HFFc6 (cell line): ENCODE measurements around the gene CHFR. TPM values are rescaled to one million over a fixed set of nuclear protein-coding genes. Genes with fewer than 3 reads are reported as not detected.
"Not testable (repeated sequence)": the region's sequence is repeated elsewhere in the genome, so short reads cannot be mapped to it uniquely, and the experiment has no call there.

ENCODE experiments used
- DNase-seq: peaks from one replicate; pipeline ENCODE4 v3.0.0-alpha.2; 2018
- H3K27ac Mint-ChIP-seq: 2 replicates; pipeline ENCODE4 v1.8.0; 2020; ENCODE audit warnings: mild to moderate bottlenecking, mixed read lengths
- H3K27me3 Mint-ChIP-seq: 2 replicates; pipeline ENCODE4 v1.8.0; 2021; ENCODE audit warnings: mild to moderate bottlenecking, moderate library complexity, mixed read lengths; ENCODE audit not compliant: insufficient read depth
- H3K36me3 Mint-ChIP-seq: 2 replicates; pipeline ENCODE4 v1.8.0; 2021; ENCODE audit warnings: low read depth, mixed read lengths
- H3K4me1 Mint-ChIP-seq: 2 replicates; pipeline ENCODE4 v1.8.0; 2020; ENCODE audit warnings: low read depth, mixed read lengths
- H3K4me3 Mint-ChIP-seq: 2 replicates; pipeline ENCODE4 v1.8.0; 2020; ENCODE audit warnings: mild to moderate bottlenecking, moderate library complexity, mixed read lengths
- H3K9me3 Mint-ChIP-seq: 2 replicates; pipeline ENCODE4 v1.8.0; 2020; ENCODE audit warnings: mild to moderate bottlenecking, mixed read lengths
- CTCF ChIP-seq: fragments of 200-600 bp; sonication (generic); IDR thresholded peaks from 2 replicates; pipeline ENCODE4 v1.5.0; 2021; ENCODE audit warnings: antibody characterized with exemption, mild to moderate bottlenecking
- total RNA-seq, 6 experiments: library from RNA; stranded (reverse); fragmentation: NEBNext Ultra II Directional; extraction: Animal tissue kit (Norgen Biotek cat#: 25700); gene quantifications; 2 replicates in 1 of 6; 3 replicates in 5 of 6; pipeline ENCODE4 v1.2.3, GENCODE V29; 2021

CHFR gene
- total RNA-seq, 6 experiments from 2014 or later, result 23.1 to 30.0 (median 26.2) TPM

- no peak for DNase-seq
- Mint-ChIP-seq H3K27me3 (peaks cover 6% of the 10 kb centered on the region), H3K9me3 (no peaks in the 10 kb centered on the region), H3K36me3 (peaks cover 45% of the 10 kb centered on the region), H3K27ac (no peak overlapping the region), H3K4me1 (no peaks in the 10 kb centered on the region), H3K4me3 (no peak overlapping the region)
- no peak for TF ChIP-seq CTCF
Observed at GRCh38 chr12:132801741-132802140, 85.7 kb downstream of the CHFR start.

- TF ChIP-seq CTCF, result no peak
- no peak overlapping the region for H3K4me3 Mint-ChIP-seq
- H3K27me3 Mint-ChIP-seq, result peaks cover 6% of the 10 kb centered on the region
- no peaks in the 10 kb centered on the region for H3K4me1 Mint-ChIP-seq
- no peak for DNase-seq
- peaks cover 35% of the 10 kb centered on the region for H3K36me3 Mint-ChIP-seq
- no peak overlapping the region for H3K27ac Mint-ChIP-seq
- no peaks in the 10 kb centered on the region for H3K9me3 Mint-ChIP-seq
Observed at GRCh38 chr12:132798836-132799235, 88.6 kb downstream of the CHFR start.

GRCh38 chr12:132797820-132798570 is 89.4 kb downstream of the CHFR start:
- H3K9me3 Mint-ChIP-seq, result no peaks in the 10 kb centered on the region
- DNase-seq, result no peak
- H3K27ac Mint-ChIP-seq, result no peak overlapping the region
- peaks cover 6% of the 10 kb centered on the region for H3K27me3 Mint-ChIP-seq
- no peak overlapping the region for H3K4me3 Mint-ChIP-seq
- no peak for TF ChIP-seq CTCF
- no peaks in the 10 kb centered on the region for H3K4me1 Mint-ChIP-seq
- peaks cover 27% of the 10 kb centered on the region for H3K36me3 Mint-ChIP-seq

DNA sequence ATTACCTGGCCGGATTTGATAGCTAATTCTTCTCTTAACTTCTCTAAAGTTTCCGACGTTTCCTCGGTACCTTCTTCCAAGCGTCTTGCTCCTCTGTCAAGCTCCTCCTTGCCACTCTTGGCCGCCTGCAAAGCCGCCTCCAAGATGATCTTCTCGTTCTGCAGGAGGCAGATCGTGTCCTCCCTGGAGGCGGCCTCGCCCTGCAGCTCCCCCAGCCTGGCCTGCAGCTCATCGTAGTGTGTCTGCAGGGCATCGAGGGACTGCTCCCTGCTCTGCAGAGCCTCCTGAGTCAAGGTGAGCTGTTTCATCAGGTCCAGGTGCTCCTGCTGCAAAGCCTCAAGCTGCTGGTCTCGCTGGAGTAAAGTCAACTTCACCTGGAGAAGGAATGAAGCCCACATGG is 91.6 kb downstream of the CHFR start:
- H3K27me3 Mint-ChIP-seq, result peaks cover 3% of the 10 kb centered on the region
- TF ChIP-seq CTCF, result no peak
- no peak overlapping the region for H3K27ac Mint-ChIP-seq
- DNase-seq, result no peak
- no peaks in the 10 kb centered on the region for H3K9me3 Mint-ChIP-seq
- no peak overlapping the region for H3K4me3 Mint-ChIP-seq
- peaks cover 25% of the 10 kb centered on the region for H3K36me3 Mint-ChIP-seq
- no peaks in the 10 kb centered on the region for H3K4me1 Mint-ChIP-seq

- not testable (repeated sequence) for H3K27me3 Mint-ChIP-seq, H3K9me3 Mint-ChIP-seq, H3K27ac Mint-ChIP-seq, DNase-seq, H3K4me1 Mint-ChIP-seq, H3K4me3 Mint-ChIP-seq
- peaks cover 39% of the 10 kb centered on the region for H3K36me3 Mint-ChIP-seq
Observed at GRCh38 chr12:132791940-132792339, 95.5 kb downstream of the CHFR start.

- Mint-ChIP-seq H3K36me3 (peaks cover 52% of the 10 kb centered on the region), H3K27me3 (peaks cover 10% of the 10 kb centered on the region), H3K9me3 (no peaks in the 10 kb centered on the region), H3K27ac (no peak overlapping the region), H3K4me3 (no peak overlapping the region), H3K4me1 (no peaks in the 10 kb centered on the region)
- no peak for TF ChIP-seq CTCF
- DNase-seq, result no peak
Observed at GRCh38 chr12:132789099-132789471, 98.3 kb downstream of the CHFR start.
